Gastroesophageal sphincter (tissue), 3 donors: ENCODE data around the gene ARF3.

Experiments used
- EP300 ChIP-seq: sonication (generic); formaldehyde crosslinking; IDR thresholded peaks from one replicate; pipeline ENCODE4 v1.6.1; 2017; ENCODE audit warnings: antibody characterized with exemption, mild to moderate bottlenecking
- POLR2A ChIP-seq, 2 donors: fragments of 450-650 bp; IDR thresholded peaks; one replicate each; pipeline ENCODE4 v1.6.1; 2017; ENCODE audit warnings: antibody characterized with exemption in 2 of 2, mild to moderate bottlenecking in 2 of 2, moderate library complexity in 1 of 2
- POLR2AphosphoS5 ChIP-seq: sonication (generic); formaldehyde crosslinking; IDR thresholded peaks from one replicate; pipeline ENCODE4 v1.6.1; 2017; ENCODE audit warnings: antibody characterized with exemption
- TF ChIP-seq, protein P1 (sequence below), 4 experiments: fragments of 200-600 bp in 2 of 4; fragments of 450-650 bp in 2 of 4; sonication (generic) in 1 of 4; IDR thresholded peaks; one replicate each; pipeline ENCODE4 v1.5.1; 2017 to 2019; ENCODE audit warnings: antibody characterized with exemption in 4 of 4, mild to moderate bottlenecking in 2 of 4, moderate library complexity in 2 of 4

DNA sequence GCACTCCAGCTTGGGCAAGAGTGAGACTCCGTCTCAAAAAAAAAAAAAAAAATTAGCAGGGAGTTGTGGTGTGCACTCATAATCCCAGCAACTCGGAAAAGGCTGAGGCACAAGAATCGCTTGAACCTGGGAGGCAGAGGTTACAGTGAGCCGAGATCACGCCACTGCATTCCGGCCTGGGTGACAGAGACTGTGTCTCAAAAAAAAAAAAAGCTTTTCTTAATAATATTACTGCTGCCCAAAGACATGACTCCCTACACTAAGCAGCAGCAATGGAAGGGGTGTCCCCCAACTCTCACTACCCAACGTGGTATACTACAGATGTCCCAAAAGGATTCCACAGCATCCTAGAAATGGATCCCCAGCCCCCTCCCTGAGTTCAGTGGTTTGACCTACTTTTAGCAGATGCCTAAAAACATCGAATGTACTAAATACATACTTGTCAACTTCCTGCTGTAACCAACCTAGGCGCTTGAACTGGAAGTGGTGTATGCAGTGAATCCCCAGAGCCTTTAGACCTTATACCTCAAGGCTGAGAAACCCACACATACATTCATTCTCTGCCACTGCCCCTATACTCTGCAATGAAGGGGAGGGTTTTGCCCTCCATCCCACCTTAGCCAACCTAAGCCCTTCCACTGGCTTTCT lies 23.5 kb downstream of the ARF3 start:
- TF ChIP-seq POLR2AphosphoS5 (no peak), POLR2A (IDR thresholded peaks at IDR 0.05) (no peak), EP300 (no peak)
- TF ChIP-seq, protein P1, sequence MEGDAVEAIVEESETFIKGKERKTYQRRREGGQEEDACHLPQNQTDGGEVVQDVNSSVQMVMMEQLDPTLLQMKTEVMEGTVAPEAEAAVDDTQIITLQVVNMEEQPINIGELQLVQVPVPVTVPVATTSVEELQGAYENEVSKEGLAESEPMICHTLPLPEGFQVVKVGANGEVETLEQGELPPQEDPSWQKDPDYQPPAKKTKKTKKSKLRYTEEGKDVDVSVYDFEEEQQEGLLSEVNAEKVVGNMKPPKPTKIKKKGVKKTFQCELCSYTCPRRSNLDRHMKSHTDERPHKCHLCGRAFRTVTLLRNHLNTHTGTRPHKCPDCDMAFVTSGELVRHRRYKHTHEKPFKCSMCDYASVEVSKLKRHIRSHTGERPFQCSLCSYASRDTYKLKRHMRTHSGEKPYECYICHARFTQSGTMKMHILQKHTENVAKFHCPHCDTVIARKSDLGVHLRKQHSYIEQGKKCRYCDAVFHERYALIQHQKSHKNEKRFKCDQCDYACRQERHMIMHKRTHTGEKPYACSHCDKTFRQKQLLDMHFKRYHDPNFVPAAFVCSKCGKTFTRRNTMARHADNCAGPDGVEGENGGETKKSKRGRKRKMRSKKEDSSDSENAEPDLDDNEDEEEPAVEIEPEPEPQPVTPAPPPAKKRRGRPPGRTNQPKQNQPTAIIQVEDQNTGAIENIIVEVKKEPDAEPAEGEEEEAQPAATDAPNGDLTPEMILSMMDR (IDR thresholded peaks at IDR 0.05), result no peak
